Measurements from ENCODE around the gene UQCRC1.

- TF ChIP-seq POLR2A (IDR thresholded peaks at IDR 0.05) (no peak), CTCF (IDR thresholded peaks at IDR 0.05) (no peak)
These were observed 16.8 kb downstream of the UQCRC1 start for GRCh38 chr3:48592519-48593087.
